Measurements from ENCODE around the gene ZFP82.

GRCh38 chr19:36377541-36378178 lies 40.8 kb downstream of the ZFP82 start:
- no peak for TF ChIP-seq CTCF (IDR thresholded peaks at IDR 0.05)
- TF ChIP-seq POLR2A (IDR thresholded peaks at IDR 0.05), result no peak
- TF ChIP-seq EP300 (IDR thresholded peaks at IDR 0.05), result no peak

All from tibial nerve (tissue), 4 donors.